Effector memory CD4-positive, alpha-beta T cell (primary cell): ENCODE data around the gene FOXA2.

Source experiments
- DNase-seq, 3 donors: peaks; one replicate each; pipeline ENCODE4 v3.0.0-alpha.2; 2020
- H3K27ac ChIP-seq: 2 replicates; pipeline ENCODE4 v1.7.0; 2013; ENCODE audit warnings: mild to moderate bottlenecking, low read length, moderate library complexity; ENCODE audit not compliant: insufficient read depth, poor library complexity, severe bottlenecking
- H3K27me3 ChIP-seq: replicated peaks from 2 replicates; pipeline ENCODE4 v1.7.0; 2013; ENCODE audit warnings: mild to moderate bottlenecking, low read length; ENCODE audit not compliant: insufficient read depth, control insufficient read depth, poor library complexity, severe bottlenecking
- H3K36me3 ChIP-seq: 2 replicates; pipeline ENCODE4 v1.7.0; 2013; ENCODE audit warnings: mild to moderate bottlenecking, low read length, moderate library complexity; ENCODE audit not compliant: control insufficient read depth, insufficient read depth
- H3K4me1 ChIP-seq: 2 replicates; pipeline ENCODE4 v1.7.0; 2013; ENCODE audit warnings: low read length, mild to moderate bottlenecking; ENCODE audit not compliant: control insufficient read depth, insufficient read depth, poor library complexity, severe bottlenecking
- H3K4me3 ChIP-seq: 2 replicates; pipeline ENCODE4 v1.7.0; 2013; ENCODE audit warnings: low read length, low read depth, mild to moderate bottlenecking; ENCODE audit not compliant: insufficient read depth, poor library complexity, severe bottlenecking
- H3K9me3 ChIP-seq: 2 replicates; pipeline ENCODE4 v1.7.0; 2013; ENCODE audit warnings: mild to moderate bottlenecking, low read length, moderate library complexity; ENCODE audit not compliant: control insufficient read depth

Gene FOXA2

GRCh38 chr20:22536956-22537756 lies 47.2 kb downstream of the FOXA2 start:
- H3K27ac ChIP-seq, result no peak overlapping the region
- H3K27me3 ChIP-seq, result no peaks in the 10 kb centered on the region
- H3K9me3 ChIP-seq, result no peaks in the 10 kb centered on the region
- DNase-seq, result no peak
- H3K4me1 ChIP-seq, result no peaks in the 10 kb centered on the region
- no peaks in the 10 kb centered on the region for H3K36me3 ChIP-seq
- no peak overlapping the region for H3K4me3 ChIP-seq

GRCh38 chr20:22536141-22536828 lies 48.1 kb downstream of the FOXA2 start:
- Histone ChIP-seq H3K27ac (no peak overlapping the region), H3K27me3 (no peaks in the 10 kb centered on the region), H3K36me3 (no peaks in the 10 kb centered on the region), H3K4me1 (no peaks in the 10 kb centered on the region), H3K4me3 (no peak overlapping the region), H3K9me3 (no peaks in the 10 kb centered on the region)
- DNase-seq, result no peak

GRCh38 chr20:22535483-22535882 lies 48.9 kb downstream of the FOXA2 start:
- no peaks in the 10 kb centered on the region for H3K27me3 ChIP-seq
- H3K4me1 ChIP-seq, result no peaks in the 10 kb centered on the region
- H3K27ac ChIP-seq, result no peak overlapping the region
- H3K4me3 ChIP-seq, result no peak overlapping the region
- H3K36me3 ChIP-seq, result no peaks in the 10 kb centered on the region
- DNase-seq, result no peak
- H3K9me3 ChIP-seq, result no peaks in the 10 kb centered on the region

GRCh38 chr20:22533823-22534751 lies 50.3 kb downstream of the FOXA2 start:
- DNase-seq, result no peak
- no peaks in the 10 kb centered on the region for H3K4me1 ChIP-seq

GRCh38 chr20:22532598-22532997 lies 51.8 kb downstream of the FOXA2 start:
- Histone ChIP-seq H3K27ac (no peak overlapping the region), H3K27me3 (no peaks in the 10 kb centered on the region), H3K4me3 (no peak overlapping the region), H3K36me3 (no peaks in the 10 kb centered on the region), H3K4me1 (no peaks in the 10 kb centered on the region), H3K9me3 (no peaks in the 10 kb centered on the region)
- no peak for DNase-seq

More at GRCh38 chr20:22533823-22534751, 50.3 kb downstream of the FOXA2 start:
- H3K27ac ChIP-seq, result no peak overlapping the region
- no peaks in the 10 kb centered on the region for H3K36me3 ChIP-seq
- no peak overlapping the region for H3K4me3 ChIP-seq
- H3K9me3 ChIP-seq, result no peaks in the 10 kb centered on the region
- no peaks in the 10 kb centered on the region for H3K27me3 ChIP-seq

- DNase-seq, result no peak
- no peaks in the 10 kb centered on the region for H3K27me3 ChIP-seq
- H3K36me3 ChIP-seq, result no peaks in the 10 kb centered on the region
- no peaks in the 10 kb centered on the region for H3K9me3 ChIP-seq
- no peak overlapping the region for H3K27ac ChIP-seq
- no peak overlapping the region for H3K4me3 ChIP-seq
- no peaks in the 10 kb centered on the region for H3K4me1 ChIP-seq
Observed at GRCh38 chr20:22531756-22532155, 52.6 kb downstream of the FOXA2 start.

GRCh38 chr20:22531056-22531615 lies 53.2 kb downstream of the FOXA2 start:
- no peak for DNase-seq
- no peaks in the 10 kb centered on the region for H3K27me3 ChIP-seq
- H3K36me3 ChIP-seq, result no peaks in the 10 kb centered on the region
- no peaks in the 10 kb centered on the region for H3K9me3 ChIP-seq
- no peaks in the 10 kb centered on the region for H3K4me1 ChIP-seq
- no peak overlapping the region for H3K4me3 ChIP-seq
- no peak overlapping the region for H3K27ac ChIP-seq
